ENCODE measurements around the gene KRTAP1-5. TPM values are rescaled to one million over a fixed set of nuclear protein-coding genes. Genes with fewer than 3 reads are reported as not detected.
A peak's percentile ranks its signal among the peaks of the same experiment; 100 is the strongest.
"Not testable (repeated sequence)": the region's sequence is repeated elsewhere in the genome, so short reads cannot be mapped to it uniquely, and the experiment has no call there.

KRTAP1-5 gene
- total RNA-seq, 1 experiment from 2014 or later: not detected

DNA sequence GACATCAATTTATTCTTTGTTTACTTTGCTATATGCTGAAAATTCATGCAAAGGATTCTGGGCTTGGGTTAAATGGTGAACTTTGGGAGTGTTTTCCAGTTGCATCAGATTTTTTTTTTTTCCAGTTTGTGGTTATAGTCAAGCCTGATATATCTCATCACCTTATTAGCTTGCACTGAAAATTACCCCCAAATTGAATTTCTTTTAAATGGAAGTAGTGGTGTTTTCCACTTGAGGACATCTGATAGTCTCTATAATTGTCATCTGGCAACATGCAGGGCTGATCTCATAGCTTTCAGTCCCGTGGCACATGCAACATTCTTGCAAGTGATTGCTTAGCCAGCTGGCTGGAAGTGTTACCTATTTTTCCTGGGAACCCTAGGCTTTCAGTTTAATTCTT is 13.4 kb downstream of the KRTAP1-5 start:
- no peak for DNase-seq (ENCODE audit: low read depth, low spot score)
- in situ Hi-C loops (cut with HindIII; ENCODE audit: low pct_unique_long_range_greater_than_20kb, low sequenced_read_pairs): no loop called here

DNA sequence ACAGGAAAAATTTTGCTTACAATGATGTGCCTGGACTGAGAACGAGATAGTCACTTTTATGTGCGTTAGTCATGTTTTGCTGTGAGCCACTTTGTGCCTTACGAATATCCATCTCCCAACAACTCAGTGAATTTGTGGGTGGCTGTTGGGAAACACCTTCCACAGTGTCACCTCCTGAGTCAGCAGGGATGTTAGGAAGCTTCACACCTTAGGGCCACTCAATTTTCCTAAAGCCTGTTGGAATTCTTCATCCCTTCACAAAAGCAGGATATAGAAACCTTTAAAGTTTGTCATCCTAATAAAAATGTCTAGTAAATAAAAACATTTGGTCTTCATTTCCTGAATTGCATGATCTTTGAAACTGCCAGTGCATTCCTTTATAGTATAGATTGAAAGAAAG is 13.8 kb downstream of the KRTAP1-5 start:
- in situ Hi-C loops (cut with HindIII; ENCODE audit: low pct_unique_long_range_greater_than_20kb, low sequenced_read_pairs): no loop called here
- DNase-seq (ENCODE audit: low read depth, low spot score): no peak

- in situ Hi-C loops (cut with HindIII; ENCODE audit: low pct_unique_long_range_greater_than_20kb, low sequenced_read_pairs): no loop called here
- no peak for DNase-seq (ENCODE audit: low read depth, low spot score)
Measured at GRCh38 chr17:41012326-41013120, 14.5 kb downstream of the KRTAP1-5 start.

- no peak for DNase-seq (ENCODE audit: low read depth, low spot score)
- in situ Hi-C loops (cut with HindIII; ENCODE audit: low pct_unique_long_range_greater_than_20kb, low sequenced_read_pairs): no loop called here
Measured at GRCh38 chr17:41010441-41010840, 16.6 kb downstream of the KRTAP1-5 start.

DNA sequence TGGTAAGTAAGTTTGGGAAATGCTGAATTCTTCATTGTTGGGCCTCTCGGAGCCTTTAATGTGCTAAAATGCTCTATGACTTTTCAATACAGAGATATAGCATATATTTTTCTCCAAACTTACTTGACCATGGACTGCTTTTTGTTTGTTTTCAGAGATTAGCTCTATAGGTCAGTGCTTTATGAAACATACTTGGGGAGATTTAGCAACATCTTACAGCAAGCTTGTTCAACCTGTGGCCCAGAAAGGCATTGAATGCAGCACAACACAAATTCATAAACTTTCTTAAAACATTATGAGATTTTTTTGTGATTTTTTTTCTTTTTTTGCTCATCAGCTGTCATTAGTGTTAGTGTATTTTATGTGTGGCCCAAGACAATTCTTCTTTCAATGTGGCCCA is 17.1 kb downstream of the KRTAP1-5 start:
- in situ Hi-C loops (cut with HindIII; ENCODE audit: low pct_unique_long_range_greater_than_20kb, low sequenced_read_pairs): no loop called here
- DNase-seq (ENCODE audit: low read depth, low spot score): no peak

DNA sequence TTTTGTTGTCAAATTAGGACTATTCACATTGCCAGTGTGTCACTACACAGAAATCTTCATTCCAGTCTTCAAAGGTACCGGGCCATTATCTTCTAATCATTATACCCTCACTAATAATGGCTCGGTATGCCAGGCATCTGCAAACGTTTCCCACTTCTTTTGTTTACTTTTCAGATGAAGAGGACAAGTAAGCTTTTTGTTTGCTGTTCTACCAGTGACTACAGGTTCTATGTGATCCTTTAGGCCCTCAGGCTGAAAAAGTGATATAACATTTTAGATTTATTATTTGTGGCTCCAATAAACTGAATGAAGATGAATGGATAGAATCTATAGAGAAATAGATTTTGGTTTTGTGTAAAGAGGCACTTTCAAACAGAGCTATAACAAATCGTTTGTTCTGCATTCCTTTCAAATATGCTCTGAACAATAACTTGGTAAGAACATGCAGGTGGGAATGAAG is 17.7 kb downstream of the KRTAP1-5 start:
- no peak for DNase-seq (ENCODE audit: low read depth, low spot score)
- in situ Hi-C loops (cut with HindIII; ENCODE audit: low pct_unique_long_range_greater_than_20kb, low sequenced_read_pairs): no loop called here

GRCh38 chr17:41008811-41009210 is 18.2 kb downstream of the KRTAP1-5 start, which contains the start of gene KRTAP3-1:
Gene KRTAP3-1 (minus strand): TSS chr17:41009128. CDS start chr17:41009074, 54 bp downstream.
- DNase-seq (ENCODE audit: low read depth, low spot score): no peak
- in situ Hi-C loops (cut with HindIII; ENCODE audit: low pct_unique_long_range_greater_than_20kb, low sequenced_read_pairs): no loop called here

GRCh38 chr17:41004397-41004796 is 22.6 kb downstream of the KRTAP1-5 start:
- in situ Hi-C loops (cut with HindIII; ENCODE audit: low pct_unique_long_range_greater_than_20kb, low sequenced_read_pairs): no loop called here
- no peak for DNase-seq (ENCODE audit: low read depth, low spot score)

DNA sequence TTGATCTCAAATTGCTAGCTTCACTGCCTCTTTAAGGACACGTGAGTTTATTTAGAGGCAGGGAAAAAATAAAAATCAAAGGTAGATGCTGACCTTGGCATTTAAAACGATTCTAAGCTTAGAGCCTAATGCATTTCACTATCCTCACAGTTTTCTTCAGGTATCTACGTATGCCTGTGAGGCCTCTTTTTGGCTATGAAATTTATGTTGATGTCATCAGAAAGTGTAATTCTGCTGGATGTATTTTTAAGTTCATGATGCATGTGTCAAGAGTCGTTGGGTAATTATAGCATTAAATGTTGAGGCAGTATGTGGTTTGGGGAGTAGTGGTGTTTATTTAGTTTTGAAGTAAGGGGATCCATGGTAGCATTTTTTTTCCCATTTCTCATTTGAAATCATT is 23.1 kb downstream of the KRTAP1-5 start:
- no peak for DNase-seq (ENCODE audit: low read depth, low spot score)
- in situ Hi-C loops (cut with HindIII; ENCODE audit: low pct_unique_long_range_greater_than_20kb, low sequenced_read_pairs): no loop called here

GRCh38 chr17:41002814-41003213 is 24.2 kb downstream of the KRTAP1-5 start:
- in situ Hi-C loops (cut with HindIII; ENCODE audit: low pct_unique_long_range_greater_than_20kb, low sequenced_read_pairs): no loop called here
- no peak for DNase-seq (ENCODE audit: low read depth, low spot score)

GRCh38 chr17:41001795-41002194 is 25.2 kb downstream of the KRTAP1-5 start:
- in situ Hi-C loops (cut with HindIII; ENCODE audit: low pct_unique_long_range_greater_than_20kb, low sequenced_read_pairs): no loop called here
- DNase-seq (ENCODE audit: low read depth, low spot score): no peak

- DNase-seq (ENCODE audit: low read depth, low spot score); in situ Hi-C loops (cut with HindIII; ENCODE audit: low pct_unique_long_range_greater_than_20kb, low sequenced_read_pairs): not testable (repeated sequence)
Measured at GRCh38 chr17:40999563-40999962, 27.4 kb downstream of the KRTAP1-5 start, which contains the start of gene KRTAP3-2. Gene KRTAP3-2 (minus strand): TSS chr17:40999906. CDS start chr17:40999853, 53 bp downstream.

DNA sequence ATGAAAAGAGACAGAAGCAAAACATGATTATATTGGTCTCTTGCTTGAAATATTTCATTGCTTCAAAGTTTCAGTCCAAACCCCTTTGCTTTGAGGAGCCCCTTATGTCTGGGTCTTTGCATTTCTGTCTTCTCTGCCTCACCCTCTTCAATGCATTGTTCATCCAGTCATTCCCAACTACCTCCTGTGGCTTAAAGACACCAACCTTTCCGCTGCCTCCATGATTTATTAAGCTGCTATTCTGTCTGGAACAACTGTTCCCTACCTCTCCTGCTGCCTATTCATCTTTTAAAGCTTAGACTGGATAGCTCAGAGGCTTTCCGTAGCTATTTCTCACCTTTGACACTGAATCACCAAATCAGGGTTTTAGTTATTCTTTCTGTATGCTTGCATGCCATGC is 29.6 kb downstream of the KRTAP1-5 start:
- in situ Hi-C loops (cut with HindIII; ENCODE audit: low pct_unique_long_range_greater_than_20kb, low sequenced_read_pairs): no loop called here
- no peak for DNase-seq (ENCODE audit: low read depth, low spot score)

DNA sequence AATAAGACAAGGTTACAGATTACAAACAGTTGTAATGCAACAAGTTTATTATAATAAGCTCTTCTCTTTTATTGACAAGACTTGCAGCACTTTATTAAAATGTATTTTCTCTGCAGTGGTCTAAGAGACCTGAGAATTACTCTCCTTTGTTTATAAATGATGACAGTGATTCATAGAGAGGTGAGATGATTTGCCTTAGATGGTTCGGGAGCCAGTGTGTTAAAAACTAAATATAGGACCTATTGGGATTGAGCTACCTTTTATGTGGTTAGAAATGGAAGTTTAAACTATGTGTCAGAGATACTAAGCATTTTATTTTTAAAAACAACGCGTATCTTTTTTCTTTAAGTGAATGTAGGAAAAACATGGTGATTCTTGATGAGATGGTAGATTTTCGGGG is 30.2 kb downstream of the KRTAP1-5 start:
- in situ Hi-C loops (cut with HindIII; ENCODE audit: low pct_unique_long_range_greater_than_20kb, low sequenced_read_pairs): no loop called here
- DNase-seq (ENCODE audit: low read depth, low spot score): no peak

DNA sequence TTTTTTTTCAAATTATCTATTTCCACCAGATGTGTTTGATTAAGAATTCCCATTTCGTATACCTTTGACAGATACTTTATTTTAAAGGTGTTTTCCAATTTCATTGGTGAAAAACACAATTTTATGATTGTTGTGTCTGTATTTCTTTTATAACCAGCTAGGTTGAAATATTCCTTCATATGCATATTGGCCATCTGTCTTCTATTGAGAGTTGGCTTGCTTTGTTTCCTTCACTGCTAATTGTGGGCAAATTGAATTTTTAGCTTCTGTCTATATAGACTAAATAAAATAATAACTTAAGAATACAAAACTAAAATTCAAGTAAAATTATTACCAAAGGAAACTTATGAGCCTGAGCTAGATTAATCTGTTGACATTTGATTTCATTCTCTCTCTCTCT is 31.9 kb downstream of the KRTAP1-5 start:
- in situ Hi-C loops (cut with HindIII; ENCODE audit: low pct_unique_long_range_greater_than_20kb, low sequenced_read_pairs): no loop called here
- no peak for DNase-seq (ENCODE audit: low read depth, low spot score)

GRCh38 chr17:40993839-40994238 is 33.2 kb downstream of the KRTAP1-5 start, which contains the start of gene KRTAP3-3:
Gene KRTAP3-3 (minus strand): TSS chr17:40994164. CDS start chr17:40994097, 67 bp downstream.
- in situ Hi-C loops (cut with HindIII; ENCODE audit: low pct_unique_long_range_greater_than_20kb, low sequenced_read_pairs): no loop called here
- no peak for DNase-seq (ENCODE audit: low read depth, low spot score)

- in situ Hi-C loops (cut with HindIII; ENCODE audit: low pct_unique_long_range_greater_than_20kb, low sequenced_read_pairs): no loop called here
- DNase-seq (ENCODE audit: low read depth, low spot score): no peak
Measured at GRCh38 chr17:40993084-40993483, 33.9 kb downstream of the KRTAP1-5 start.

GRCh38 chr17:40992666-40993065 is 34.3 kb downstream of the KRTAP1-5 start:
- DNase-seq (ENCODE audit: low read depth, low spot score): peak; percentile 34
- in situ Hi-C loops (cut with HindIII; ENCODE audit: low pct_unique_long_range_greater_than_20kb, low sequenced_read_pairs): no loop called here

DNA sequence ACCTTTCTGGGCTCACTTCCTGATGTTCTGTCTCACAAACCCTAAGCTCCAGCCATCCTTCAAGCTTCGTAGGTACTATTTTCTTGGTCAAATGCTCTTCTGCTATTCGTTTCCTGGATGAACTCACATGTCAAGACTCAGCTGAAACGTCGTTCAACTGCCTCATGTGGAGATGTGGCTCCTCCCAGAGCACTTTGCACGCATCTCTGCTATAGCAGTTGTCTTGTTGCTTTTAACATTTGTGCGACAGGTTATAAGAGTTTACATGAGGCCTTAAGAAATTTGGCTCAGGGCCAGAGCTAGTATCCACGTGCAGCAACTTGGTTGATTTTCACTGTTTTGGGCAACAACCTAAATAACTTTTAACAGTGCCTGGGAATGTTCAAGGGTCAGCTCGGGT is 40.1 kb downstream of the KRTAP1-5 start:
- no peak for DNase-seq (ENCODE audit: low read depth, low spot score)
- in situ Hi-C loops (cut with HindIII; ENCODE audit: low pct_unique_long_range_greater_than_20kb, low sequenced_read_pairs): no loop called here

Data from SK-MEL-5 (cell line).